H54 (cell line): Measurements from ENCODE around the gene ITIH3.
A peak's percentile ranks its signal among the peaks of the same experiment; 100 is the strongest.

Source experiments
- DNase-seq: peaks from one replicate; pipeline ENCODE4 v3.0.0; 2011; ENCODE audit warnings: low spot score, mixed read lengths; ENCODE audit not compliant: insufficient read length
- FAIRE-seq: peaks from 3 replicates; lab custom pipeline; 2011; peaks lifted over from hg19 to GRCh38; lab: Jason Lieb, UNC
- POLR2A ChIP-seq: IDR thresholded peaks from 2 replicates; pipeline ENCODE4 v1.6.1; 2011; ENCODE audit warnings: low read depth, mild to moderate bottlenecking, low read length

The ITIH3 gene

GRCh38 chr3:52845691-52846431, 51.3 kb downstream of the ITIH3 start:
- DNase-seq (no peak), FAIRE-seq (no peak)
- TF ChIP-seq POLR2A = no peak

GRCh38 chr3:52846432-52846965, 51.9 kb downstream of the ITIH3 start:
- no peak for TF ChIP-seq POLR2A
- DNase-seq (no peak), FAIRE-seq (no peak)

DNA sequence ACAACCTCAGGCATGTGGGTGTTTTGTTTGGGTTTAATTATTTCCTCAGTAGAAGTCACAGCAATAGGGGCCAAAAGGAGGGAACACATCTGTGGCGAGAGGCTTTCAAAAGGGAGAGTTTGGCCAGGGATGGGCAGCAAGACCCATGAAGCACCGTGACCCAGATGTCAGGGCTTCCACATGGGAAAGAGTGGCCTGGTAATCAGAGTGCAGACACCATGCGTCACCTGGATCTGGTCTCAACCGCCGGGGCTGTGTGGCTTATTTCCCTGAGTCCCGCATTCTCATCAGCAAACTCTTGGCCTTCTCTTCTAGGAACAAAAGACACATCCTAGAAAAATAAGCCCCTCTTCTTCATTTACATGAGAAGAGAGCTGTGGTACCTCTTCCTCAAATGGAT, 52.6 kb downstream of the ITIH3 start:
- FAIRE-seq = no peak
- TF ChIP-seq POLR2A = no peak
- no peak for DNase-seq

- DNase-seq = no peak
- FAIRE-seq = no peak
- no peak for TF ChIP-seq POLR2A
Measured at GRCh38 chr3:52847726-52848125, 53.1 kb downstream of the ITIH3 start.

- FAIRE-seq (peak; percentile 74), DNase-seq (peak; percentile 38)
- no peak for TF ChIP-seq POLR2A
Measured at GRCh38 chr3:52848617-52849016, 54.0 kb downstream of the ITIH3 start.

DNA sequence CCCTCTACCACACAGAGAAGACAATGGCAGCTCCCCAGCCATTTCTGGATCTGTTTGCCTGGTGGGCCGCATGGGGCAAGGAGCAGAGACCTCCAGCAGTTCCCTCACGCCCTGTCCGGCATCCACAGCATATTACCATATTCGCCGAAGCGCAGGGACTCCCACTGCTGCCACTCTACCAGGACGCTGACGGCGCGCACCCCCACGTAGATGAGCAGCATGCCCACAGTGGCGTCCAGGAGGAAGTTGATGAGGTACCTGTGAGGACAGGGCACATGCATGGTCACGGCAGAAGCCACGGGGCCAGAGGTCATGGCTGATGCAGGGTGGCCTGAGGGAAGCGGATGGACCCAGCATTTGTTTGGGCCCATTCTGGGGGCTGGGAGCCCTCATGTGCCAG, 55.1 kb downstream of the ITIH3 start:
- DNase-seq (no peak), FAIRE-seq (no peak)
- no peak for TF ChIP-seq POLR2A

DNA sequence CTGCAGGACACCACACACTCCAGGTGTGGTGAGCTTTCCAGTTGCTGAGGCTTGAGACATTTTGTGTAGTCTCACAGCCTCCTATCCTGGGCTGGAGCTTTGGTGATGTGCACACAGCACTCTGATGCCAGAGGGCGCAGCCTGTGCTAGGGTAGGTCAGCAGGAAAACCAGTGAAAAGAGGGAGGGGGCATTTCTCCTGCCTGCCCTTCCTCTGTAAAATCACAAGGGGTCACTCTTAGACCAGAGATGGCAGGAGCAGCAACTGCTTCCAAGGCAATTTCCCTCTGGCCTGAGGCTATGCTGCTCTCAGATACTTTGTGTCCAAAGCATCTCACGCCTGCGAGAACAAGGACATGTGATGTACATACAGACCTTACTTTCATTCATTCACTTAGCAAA, 56.8 kb downstream of the ITIH3 start:
- no peak for TF ChIP-seq POLR2A
- DNase-seq (peak; percentile 73), FAIRE-seq (peak; percentile 68)

- DNase-seq (no peak), FAIRE-seq (no peak)
- TF ChIP-seq POLR2A = no peak
Measured at GRCh38 chr3:52852419-52852818, 57.8 kb downstream of the ITIH3 start.

GRCh38 chr3:52854013-52854412, 59.4 kb downstream of the ITIH3 start:
- no peak for FAIRE-seq
- DNase-seq = no peak
- TF ChIP-seq POLR2A = no peak

- DNase-seq (no peak), FAIRE-seq (no peak)
- no peak for TF ChIP-seq POLR2A
Measured at GRCh38 chr3:52856666-52857065, 62.1 kb downstream of the ITIH3 start.

DNA sequence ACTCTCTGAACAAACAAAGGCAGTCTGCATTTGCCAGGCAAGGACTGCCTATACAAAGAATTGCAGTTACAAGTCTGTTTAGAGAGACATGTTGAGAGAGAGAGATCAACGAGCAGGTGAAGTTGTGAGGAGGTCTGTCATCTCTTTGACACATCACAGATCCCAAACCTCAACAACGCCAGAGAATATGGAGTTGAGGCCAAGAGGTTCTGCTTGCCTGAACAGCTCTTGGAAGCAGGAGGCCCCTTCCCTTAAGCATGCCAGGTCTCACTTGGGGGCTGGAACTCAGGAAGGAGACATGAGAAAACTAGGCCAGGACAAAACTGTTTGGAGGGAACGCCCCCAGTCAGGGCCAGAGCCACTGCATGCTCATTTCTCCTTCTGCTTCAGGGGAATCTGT, 62.5 kb downstream of the ITIH3 start:
- FAIRE-seq = no peak
- no peak for DNase-seq
- TF ChIP-seq POLR2A = no peak

DNA sequence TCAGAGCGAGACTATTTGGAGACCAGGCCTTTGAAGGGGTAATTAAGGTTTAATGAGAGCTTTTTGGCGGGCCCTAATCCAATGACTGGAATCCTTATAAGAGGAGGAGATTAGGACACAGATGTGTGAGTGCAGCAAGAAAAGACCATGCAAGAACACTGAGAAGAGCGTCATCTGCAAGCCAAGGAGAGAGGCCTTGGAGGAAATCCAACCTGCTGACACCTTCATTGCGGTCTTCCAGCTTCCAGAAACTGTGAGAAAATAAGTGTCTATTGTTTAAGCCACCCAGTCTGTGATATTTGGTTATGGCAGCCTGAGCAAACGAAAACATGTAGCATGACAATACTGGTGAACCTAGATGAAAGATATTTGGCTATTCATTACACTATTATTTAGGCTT, 63.3 kb downstream of the ITIH3 start:
- no peak for TF ChIP-seq POLR2A
- no peak for FAIRE-seq

More for the DNA sequence above, 63.3 kb downstream of the ITIH3 start:
- DNase-seq = no peak
